ENCODE measurements around the gene FYB2. TPM values are rescaled to one million over a fixed set of nuclear protein-coding genes. Genes with fewer than 3 reads are reported as not detected.
A peak's percentile ranks its signal among the peaks of the same experiment; 100 is the strongest.
"Not testable (repeated sequence)": the region's sequence is repeated elsewhere in the genome, so short reads cannot be mapped to it uniquely, and the experiment has no call there.

The FYB2 gene
- total RNA-seq, 1 donor from 2014 or later, result not detected

DNA sequence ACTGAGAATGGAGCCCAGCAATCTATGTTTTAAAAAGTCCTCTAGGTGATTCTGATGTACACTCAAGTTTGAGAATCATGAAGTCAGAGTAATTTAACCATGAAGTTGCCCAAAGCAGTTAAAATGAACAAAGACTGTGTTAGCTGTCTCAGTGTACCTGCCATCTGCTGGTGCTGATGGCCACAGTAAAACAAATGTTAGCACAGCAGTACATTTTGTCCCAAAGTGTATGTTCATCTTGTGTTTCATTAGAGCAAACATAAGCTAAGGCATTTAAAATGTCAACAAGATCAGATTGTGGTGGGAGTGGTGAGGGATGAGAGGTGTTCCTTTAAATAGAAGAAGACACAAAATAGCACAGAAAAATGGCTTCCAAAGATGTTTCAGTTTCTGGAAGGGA, 31.1 kb downstream of the FYB2 start:
- TF ChIP-seq, protein P1, sequence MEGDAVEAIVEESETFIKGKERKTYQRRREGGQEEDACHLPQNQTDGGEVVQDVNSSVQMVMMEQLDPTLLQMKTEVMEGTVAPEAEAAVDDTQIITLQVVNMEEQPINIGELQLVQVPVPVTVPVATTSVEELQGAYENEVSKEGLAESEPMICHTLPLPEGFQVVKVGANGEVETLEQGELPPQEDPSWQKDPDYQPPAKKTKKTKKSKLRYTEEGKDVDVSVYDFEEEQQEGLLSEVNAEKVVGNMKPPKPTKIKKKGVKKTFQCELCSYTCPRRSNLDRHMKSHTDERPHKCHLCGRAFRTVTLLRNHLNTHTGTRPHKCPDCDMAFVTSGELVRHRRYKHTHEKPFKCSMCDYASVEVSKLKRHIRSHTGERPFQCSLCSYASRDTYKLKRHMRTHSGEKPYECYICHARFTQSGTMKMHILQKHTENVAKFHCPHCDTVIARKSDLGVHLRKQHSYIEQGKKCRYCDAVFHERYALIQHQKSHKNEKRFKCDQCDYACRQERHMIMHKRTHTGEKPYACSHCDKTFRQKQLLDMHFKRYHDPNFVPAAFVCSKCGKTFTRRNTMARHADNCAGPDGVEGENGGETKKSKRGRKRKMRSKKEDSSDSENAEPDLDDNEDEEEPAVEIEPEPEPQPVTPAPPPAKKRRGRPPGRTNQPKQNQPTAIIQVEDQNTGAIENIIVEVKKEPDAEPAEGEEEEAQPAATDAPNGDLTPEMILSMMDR (conservative IDR thresholded peaks at IDR 0.05; ENCODE audit: low read depth, low read length), result no peak
- H3K4me3 ChIP-seq (ENCODE audit: low read depth, low read length), result no peak overlapping the region
- DNase-seq (ENCODE audit: low read depth), result no peak

DNA sequence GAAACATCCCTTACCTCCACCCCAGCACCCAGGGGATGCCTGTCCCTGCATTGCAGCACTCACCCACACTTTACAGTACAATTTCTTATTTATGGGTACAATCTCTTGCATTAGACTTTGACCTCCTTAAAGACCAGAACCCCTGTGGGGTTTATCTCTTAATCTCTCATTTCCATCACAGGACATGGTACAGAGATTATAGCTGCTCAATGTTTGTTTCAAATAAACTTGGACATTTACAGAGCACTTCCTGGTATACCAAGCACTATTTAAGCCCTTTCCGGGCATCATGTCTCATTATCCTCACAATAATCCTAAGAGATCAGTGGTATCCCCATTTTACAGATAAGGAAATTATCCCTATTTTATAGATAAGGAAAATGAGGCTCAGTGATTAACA, 31.9 kb downstream of the FYB2 start:
- no peak overlapping the region for H3K4me3 ChIP-seq (ENCODE audit: low read depth, low read length)
- TF ChIP-seq, protein P1 (conservative IDR thresholded peaks at IDR 0.05; ENCODE audit: low read depth, low read length), result no peak
- no peak for DNase-seq (ENCODE audit: low read depth)

DNA sequence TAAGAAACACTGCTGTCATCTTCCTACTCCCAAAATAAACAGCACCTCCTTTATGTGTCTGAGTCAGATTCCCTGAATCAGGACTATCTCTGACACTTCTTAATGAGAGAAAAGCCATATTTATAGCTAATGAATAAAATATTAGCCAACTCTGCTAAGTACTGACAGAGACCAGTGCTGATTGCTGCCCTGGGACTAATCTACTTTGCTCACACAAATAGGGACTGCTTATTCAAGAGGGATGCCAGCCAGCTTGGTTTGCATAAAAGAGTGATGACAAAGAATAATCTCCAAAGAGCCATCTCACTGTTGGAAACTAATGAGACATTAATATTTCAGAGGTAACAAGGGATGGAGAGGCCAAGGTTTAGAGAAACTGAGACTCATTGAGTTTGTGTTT, 36.4 kb downstream of the FYB2 start:
- DNase-seq (ENCODE audit: low read depth), result no peak
- TF ChIP-seq, protein P1 (conservative IDR thresholded peaks at IDR 0.05; ENCODE audit: low read depth, low read length), result no peak
- no peak overlapping the region for H3K4me3 ChIP-seq (ENCODE audit: low read depth, low read length)

DNA sequence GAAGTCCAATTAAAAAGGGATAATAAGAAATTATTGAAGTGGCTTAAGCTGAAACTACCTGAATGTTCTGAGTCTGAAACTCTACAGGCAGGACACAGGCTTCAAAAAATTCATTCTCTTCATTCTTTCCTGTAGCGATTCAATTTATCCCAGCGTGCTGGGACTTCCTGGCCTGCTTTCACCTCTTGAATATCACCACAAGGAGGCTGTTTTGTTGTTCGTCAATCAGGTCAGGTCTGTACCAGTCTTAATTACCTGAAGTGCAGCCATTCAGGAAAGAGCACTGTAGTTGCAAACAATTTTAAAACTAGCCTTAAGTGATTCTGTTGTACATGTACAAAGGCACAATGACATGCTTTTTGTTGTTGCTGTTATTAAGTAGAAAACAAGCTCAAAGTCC, 38.4 kb downstream of the FYB2 start:
- H3K4me3 ChIP-seq (ENCODE audit: low read depth, low read length), result no peak overlapping the region
- TF ChIP-seq, protein P1 (conservative IDR thresholded peaks at IDR 0.05; ENCODE audit: low read depth, low read length), result peak; percentile 20
- DNase-seq (ENCODE audit: low read depth), result no peak

DNA sequence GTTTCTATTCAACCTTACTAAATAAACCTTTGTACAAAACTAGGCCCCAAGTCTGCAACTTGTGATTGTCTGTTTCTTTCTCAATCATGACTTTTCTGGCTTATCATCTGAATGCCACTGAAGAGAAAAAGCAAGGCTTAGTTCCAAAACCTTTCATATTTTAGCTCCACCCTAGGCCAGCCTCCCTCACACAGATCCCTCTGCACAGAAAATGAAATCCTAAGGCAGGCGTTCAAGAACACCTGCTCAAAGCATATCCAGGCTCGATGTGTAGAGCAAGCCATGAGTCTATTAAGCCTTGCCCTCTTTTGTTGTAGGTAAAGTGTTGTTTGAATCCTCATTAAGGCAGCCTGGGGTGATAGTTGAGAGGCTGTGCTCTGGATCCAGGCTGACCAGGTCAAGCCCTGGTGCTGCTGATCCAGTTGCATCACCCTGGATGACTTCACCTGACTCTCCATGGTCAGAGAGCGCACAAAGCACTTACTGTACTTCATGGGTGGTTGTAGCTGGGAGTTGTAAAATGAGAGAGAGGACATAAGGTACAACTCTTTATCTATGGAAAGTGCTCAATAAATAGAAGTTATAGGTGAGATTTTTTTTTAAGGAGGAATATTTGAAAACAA, 39.0 kb downstream of the FYB2 start:
- no peak overlapping the region for H3K4me3 ChIP-seq (ENCODE audit: low read depth, low read length)
- TF ChIP-seq, protein P1 (conservative IDR thresholded peaks at IDR 0.05; ENCODE audit: low read depth, low read length), result no peak
- DNase-seq (ENCODE audit: low read depth), result no peak

DNA sequence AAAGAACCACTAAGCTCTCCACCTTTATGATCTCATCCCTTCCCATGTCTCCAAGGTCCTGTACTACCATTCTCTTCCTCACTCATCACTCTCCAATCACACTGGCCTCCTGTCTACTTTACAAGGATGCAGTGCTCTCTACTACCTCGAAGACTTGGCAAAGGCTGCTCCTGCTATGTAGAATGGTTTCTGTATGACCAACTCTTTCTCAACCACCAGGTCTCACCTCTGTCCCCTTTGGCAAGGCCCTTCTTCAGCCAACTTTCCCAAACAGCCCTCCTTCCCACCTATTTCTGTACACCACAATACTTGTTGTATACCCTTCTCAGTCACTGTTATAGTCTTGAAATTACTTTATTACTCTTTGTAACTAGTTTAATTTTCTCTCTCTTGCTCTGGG, 41.2 kb downstream of the FYB2 start:
- no peak overlapping the region for H3K4me3 ChIP-seq (ENCODE audit: low read depth, low read length)
- no peak for DNase-seq (ENCODE audit: low read depth)
- TF ChIP-seq, protein P1 (conservative IDR thresholded peaks at IDR 0.05; ENCODE audit: low read depth, low read length), result no peak

DNA sequence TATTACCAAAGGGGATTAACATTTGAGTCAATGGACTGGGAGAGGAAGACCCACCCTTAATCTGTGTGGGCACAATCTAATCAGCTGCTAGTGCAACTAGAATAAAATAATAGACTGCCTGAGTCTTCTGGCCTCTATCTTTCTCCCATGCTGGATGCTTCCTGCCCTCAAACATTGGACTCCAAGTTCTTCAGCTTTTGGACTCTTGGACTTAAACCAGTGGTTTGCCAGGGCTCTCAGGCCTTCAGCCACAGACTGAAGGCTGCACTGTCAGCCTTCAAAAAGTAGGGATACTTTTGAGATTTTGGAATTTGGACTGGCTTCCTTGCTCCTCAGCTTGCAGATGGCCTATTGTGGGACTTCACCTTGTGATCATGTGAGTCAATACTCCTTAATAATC, 44.5 kb downstream of the FYB2 start:
- DNase-seq (ENCODE audit: low read depth); H3K4me3 ChIP-seq (ENCODE audit: low read depth, low read length): not testable (repeated sequence)

All from epithelial cell of proximal tubule (primary cell).